CD14-positive monocyte (primary cell): Measurements from ENCODE around the gene APBA2. TPM values are rescaled to one million over a fixed set of nuclear protein-coding genes. Genes with fewer than 3 reads are reported as not detected.

Experiments used
- DNase-seq, 3 donors: peaks; one replicate each; pipeline ENCODE4 v3.0.0-alpha.2; 2011 to 2022
- H2AFZ ChIP-seq: 2 replicates; pipeline ENCODE4 v1.6.0; 2012; ENCODE audit warnings: mild to moderate bottlenecking, low read depth, low read length, inconsistent platforms; ENCODE audit not compliant: insufficient read depth, poor library complexity, severe bottlenecking
- H3K27ac ChIP-seq, 2 donors: 1 replicate in 1 of 2; 2 replicates in 1 of 2; pipeline ENCODE4 v1.5.1; 2012 to 2013; ENCODE audit warnings: low read length in 2 of 2, control low read depth in 1 of 2, inconsistent platforms in 1 of 2, low read depth in 1 of 2, mild to moderate bottlenecking in 1 of 2
- H3K27me3 ChIP-seq, 2 donors: one replicate each; pipeline versions ENCODE4 v1.6.0 to v1.6.1; 2011 to 2013; ENCODE audit warnings: low read length in 2 of 2; ENCODE audit not compliant: control insufficient read depth in 2 of 2, insufficient read depth in 2 of 2
- H3K36me3 ChIP-seq, 2 donors: replicated peaks in 1 of 2; 1 replicate in 1 of 2; 2 replicates in 1 of 2; pipeline versions ENCODE4 v1.5.1 to v1.6.1; 2012 to 2013; ENCODE audit warnings: low read length in 2 of 2, control low read depth in 1 of 2, inconsistent platforms in 1 of 2, mild to moderate bottlenecking in 1 of 2; ENCODE audit not compliant: insufficient read depth in 2 of 2, control insufficient read depth in 1 of 2
- H3K4me1 ChIP-seq, 2 donors: 1 replicate in 1 of 2; 2 replicates in 1 of 2; pipeline versions ENCODE4 v1.5.1 to v1.6.1; 2012 to 2013; ENCODE audit warnings: low read length in 2 of 2, control low read depth in 1 of 2, inconsistent platforms in 1 of 2, mild to moderate bottlenecking in 1 of 2, moderate library complexity in 1 of 2; ENCODE audit not compliant: insufficient read depth in 2 of 2, control insufficient read depth in 1 of 2
- H3K4me2 ChIP-seq: replicated peaks from 2 replicates; pipeline ENCODE3; 2012; ENCODE audit warnings: low read length, moderate library complexity, mild to moderate bottlenecking; ENCODE audit not compliant: poor library complexity, severe bottlenecking; ENCODE audit errors: extremely low read depth
- H3K4me3 ChIP-seq, 3 experiments: fragments of 200-600 bp in 1 of 3; sonication (generic) in 1 of 3; replicated peaks in 1 of 3; 1 replicate in 2 of 3; 2 replicates in 1 of 3; pipeline ENCODE4 v1.5.1; 2011 to 2013; ENCODE audit warnings: low read length in 3 of 3, mild to moderate bottlenecking in 3 of 3, control low read depth in 2 of 3, low read depth in 2 of 3, inconsistent platforms in 1 of 3, moderate library complexity in 1 of 3
- H3K79me2 ChIP-seq: 2 replicates; pipeline ENCODE4 v1.6.0; 2012; ENCODE audit warnings: mild to moderate bottlenecking, control low read depth, inconsistent platforms, low read length, moderate library complexity; ENCODE audit not compliant: insufficient read depth
- H3K9ac ChIP-seq: 2 replicates; pipeline ENCODE4 v1.6.0; 2017; ENCODE audit warnings: low read length, mild to moderate bottlenecking; ENCODE audit not compliant: insufficient read depth, poor library complexity, severe bottlenecking
- H3K9me3 ChIP-seq, 2 donors: replicated peaks in 1 of 2; 1 replicate in 1 of 2; 2 replicates in 1 of 2; pipeline versions ENCODE4 v1.5.1 to v1.6.1; 2012 to 2013; ENCODE audit warnings: low read length in 2 of 2, control low read depth in 1 of 2; ENCODE audit not compliant: control insufficient read depth in 1 of 2, insufficient read depth in 1 of 2
- H4K20me1 ChIP-seq: 2 replicates; pipeline ENCODE4 v1.6.0; 2012; ENCODE audit warnings: mild to moderate bottlenecking, low read length, control low read depth, moderate library complexity; ENCODE audit not compliant: insufficient read depth
- H3K27ac Mint-ChIP-seq, 7 donors: one replicate each; pipeline ENCODE4 v1.8.0; 2020; ENCODE audit warnings: mild to moderate bottlenecking in 7 of 7, mixed read lengths in 7 of 7, moderate library complexity in 6 of 7, inconsistent platforms in 2 of 7
- H3K27me3 Mint-ChIP-seq, 3 donors: one replicate each; pipeline ENCODE4 v1.8.0; 2021 to 2022; ENCODE audit warnings: low read depth in 3 of 3, mild to moderate bottlenecking in 3 of 3, mixed read lengths in 3 of 3, moderate library complexity in 3 of 3, inconsistent platforms in 1 of 3
- H3K36me3 Mint-ChIP-seq, 2 donors: one replicate each; pipeline ENCODE4 v1.8.0; 2020; ENCODE audit warnings: mixed read lengths in 2 of 2, inconsistent platforms in 1 of 2, mild to moderate bottlenecking in 1 of 2
- H3K4me1 Mint-ChIP-seq: one replicate; pipeline ENCODE4 v1.8.0; 2020; ENCODE audit warnings: mild to moderate bottlenecking, mixed read lengths
- H3K4me3 Mint-ChIP-seq, 2 donors: one replicate each; pipeline ENCODE4 v1.8.0; 2020; ENCODE audit warnings: mild to moderate bottlenecking in 2 of 2, mixed read lengths in 2 of 2, moderate library complexity in 1 of 2
- H3K9me3 Mint-ChIP-seq, 7 donors: one replicate each; pipeline ENCODE4 v1.8.0; 2020 to 2022; ENCODE audit warnings: mixed read lengths in 7 of 7, mild to moderate bottlenecking in 6 of 7, moderate library complexity in 6 of 7, inconsistent platforms in 2 of 7
- CTCF ChIP-seq: fragments of 200-600 bp; IDR thresholded peaks from one replicate; pipeline ENCODE4 v1.8.0; 2022; ENCODE audit warnings: antibody characterized with exemption, mild to moderate bottlenecking
- WGBS: methylation state at CpG from one replicate; pipeline ENCODE4 v1.1.5; 2013; ENCODE audit warnings: missing lambda C conversion rate; ENCODE audit not compliant: insufficient coverage; 5-methylcytosine and 5-hydroxymethylcytosine counted together
- intact Hi-C, 2 donors: fragments of 100-400 bp; cut with micrococcal nuclease; formaldehyde crosslinking; loops; one replicate each; pipeline versions ENCODE4 v1.15.0 to v1.15.1; 2023
- polyA plus RNA-seq, 3 donors: library from polyadenylated mRNA; depleted of rRNA in 1 of 3; unstranded in 2 of 3; stranded (reverse) in 1 of 3; fragments of 300-500 nt in 2 of 3; fragments of >200 nt in 1 of 3; fragmentation: Illumina TruSeq in 2 of 3; gene quantifications; 1 replicate in 2 of 3; 2 replicates in 1 of 3; pipeline ENCODE4 v1.2.3, GENCODE V29; 2012 to 2021

Gene APBA2
- polyA plus RNA-seq, 3 donors: 0.30 TPM; not detected in 2

GRCh38 chr15:29066838-29067237 lies 181.1 kb downstream of the APBA2 start:
- Histone ChIP-seq H3K9me3 (peaks cover 0 to 3% of the 10 kb centered on the region in 2 donors), H3K4me3 (no peak overlapping the region), H2AFZ (no peak overlapping the region), H3K27ac (no peak overlapping the region), H3K36me3 (no peaks in the 10 kb centered on the region), H3K79me2 (no peaks in the 10 kb centered on the region), H3K4me2 (no peak overlapping the region), H4K20me1 (no peaks in the 10 kb centered on the region), H3K9ac (no peak overlapping the region), H3K27me3 (no peaks in the 10 kb centered on the region), H3K4me1 (no peaks in the 10 kb centered on the region)
- TF ChIP-seq CTCF: no peak
- H3K9me3 Mint-ChIP-seq: peaks cover 0 to 8% (median 1%) of the 10 kb centered on the region in 7 donors
- peaks cover 0 to 6% (median 0%) of the 10 kb centered on the region in 3 donors for H3K27me3 Mint-ChIP-seq
- no peak for DNase-seq
- H3K27ac Mint-ChIP-seq: no peak overlapping the region
- 56% methylated on average over 1 of the region's 2 CpGs for WGBS
- H3K36me3 Mint-ChIP-seq: no peaks in the 10 kb centered on the region
- H3K4me3 Mint-ChIP-seq: no peak overlapping the region
- no peaks in the 10 kb centered on the region for H3K4me1 Mint-ChIP-seq
- intact Hi-C loops: no loop called here

- H4K20me1 ChIP-seq: no peaks in the 10 kb centered on the region
- H3K9ac ChIP-seq: no peak overlapping the region
- no peaks in the 10 kb centered on the region for H3K36me3 ChIP-seq
- H3K4me1 ChIP-seq: no peaks in the 10 kb centered on the region
- Mint-ChIP-seq H3K27ac (no peak overlapping the region), H3K9me3 (peaks cover 0 to 8% (median 3%) of the 10 kb centered on the region in 7 donors), H3K36me3 (no peaks in the 10 kb centered on the region), H3K4me3 (no peak overlapping the region), H3K4me1 (no peaks in the 10 kb centered on the region), H3K27me3 (peaks cover 0 to 6% (median 2%) of the 10 kb centered on the region in 3 donors)
- intact Hi-C loops: no loop called here
- H3K4me2 ChIP-seq: no peak overlapping the region
- H2AFZ ChIP-seq: no peak overlapping the region
- DNase-seq: no peak
- no peak overlapping the region for H3K4me3 ChIP-seq
- no peak overlapping the region for H3K27ac ChIP-seq
- no peak for TF ChIP-seq CTCF
- WGBS: 90% methylated on average over 6 of the region's 7 CpGs
- H3K79me2 ChIP-seq: no peaks in the 10 kb centered on the region
- peaks cover 0 to 3% of the 10 kb centered on the region in 2 donors for H3K9me3 ChIP-seq
- no peaks in the 10 kb centered on the region for H3K27me3 ChIP-seq
Observed at GRCh38 chr15:29067949-29068348, 182.2 kb downstream of the APBA2 start.
